ENCODE results near the gene ZNF365.

DNA sequence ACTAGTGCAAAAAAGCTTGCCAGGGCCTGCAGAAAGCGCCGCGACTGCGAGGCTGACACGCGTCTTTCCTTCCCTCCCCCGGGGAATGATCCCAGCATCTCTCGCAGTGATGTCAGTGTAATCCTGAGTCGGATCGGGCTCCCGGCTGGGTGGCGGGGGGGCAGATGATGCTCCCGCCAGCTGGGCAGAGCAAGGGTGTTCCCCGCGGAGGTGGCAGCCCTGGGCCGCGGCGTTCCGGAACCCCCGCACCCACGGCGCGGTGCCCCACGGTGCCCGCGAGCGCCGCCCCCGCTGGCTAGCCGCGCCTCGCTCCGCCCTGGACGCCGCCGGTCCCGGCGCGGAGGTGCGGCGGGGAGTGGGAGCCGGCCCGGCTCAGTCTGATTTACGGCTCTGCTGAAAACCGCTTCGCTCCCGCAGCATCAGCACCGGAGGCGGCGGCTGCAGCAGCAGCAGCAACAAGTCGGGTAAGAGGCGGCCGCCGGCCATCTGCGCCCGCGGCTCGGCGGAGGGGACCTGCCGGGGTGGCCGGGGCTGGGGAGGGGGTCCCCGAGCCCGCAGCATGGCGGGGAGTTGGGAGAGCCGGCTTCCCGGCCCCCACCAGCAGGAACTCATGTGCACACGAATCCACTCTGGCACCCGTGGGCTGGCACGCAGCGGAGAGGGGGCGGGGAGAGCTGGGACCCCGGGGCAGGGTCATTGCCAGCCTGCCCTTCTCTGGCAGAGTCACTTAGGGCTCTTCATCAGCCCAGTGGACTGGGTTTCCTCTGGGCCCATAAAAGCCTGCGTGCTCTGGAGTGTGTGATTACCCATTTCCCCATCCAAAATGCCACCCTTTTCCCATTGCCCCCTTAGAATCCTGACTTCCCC, at the start of gene ZNF365:
- TF ChIP-seq, protein P1, sequence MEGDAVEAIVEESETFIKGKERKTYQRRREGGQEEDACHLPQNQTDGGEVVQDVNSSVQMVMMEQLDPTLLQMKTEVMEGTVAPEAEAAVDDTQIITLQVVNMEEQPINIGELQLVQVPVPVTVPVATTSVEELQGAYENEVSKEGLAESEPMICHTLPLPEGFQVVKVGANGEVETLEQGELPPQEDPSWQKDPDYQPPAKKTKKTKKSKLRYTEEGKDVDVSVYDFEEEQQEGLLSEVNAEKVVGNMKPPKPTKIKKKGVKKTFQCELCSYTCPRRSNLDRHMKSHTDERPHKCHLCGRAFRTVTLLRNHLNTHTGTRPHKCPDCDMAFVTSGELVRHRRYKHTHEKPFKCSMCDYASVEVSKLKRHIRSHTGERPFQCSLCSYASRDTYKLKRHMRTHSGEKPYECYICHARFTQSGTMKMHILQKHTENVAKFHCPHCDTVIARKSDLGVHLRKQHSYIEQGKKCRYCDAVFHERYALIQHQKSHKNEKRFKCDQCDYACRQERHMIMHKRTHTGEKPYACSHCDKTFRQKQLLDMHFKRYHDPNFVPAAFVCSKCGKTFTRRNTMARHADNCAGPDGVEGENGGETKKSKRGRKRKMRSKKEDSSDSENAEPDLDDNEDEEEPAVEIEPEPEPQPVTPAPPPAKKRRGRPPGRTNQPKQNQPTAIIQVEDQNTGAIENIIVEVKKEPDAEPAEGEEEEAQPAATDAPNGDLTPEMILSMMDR (IDR thresholded peaks at IDR 0.05 in 2 of 3, conservative IDR thresholded peaks at IDR 0.05 in 1 of 3; ENCODE audit: borderline replicate concordance in 1 of 3, insufficient read depth in 1 of 3, low read depth in 2 of 3, low read length in 2 of 3), result no peak
- TF ChIP-seq, protein P2, sequence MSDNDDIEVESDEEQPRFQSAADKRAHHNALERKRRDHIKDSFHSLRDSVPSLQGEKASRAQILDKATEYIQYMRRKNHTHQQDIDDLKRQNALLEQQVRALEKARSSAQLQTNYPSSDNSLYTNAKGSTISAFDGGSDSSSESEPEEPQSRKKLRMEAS (IDR thresholded peaks at IDR 0.05), result peak; percentile 22; the same call in 1 of the 2 replicates
- TF ChIP-seq, protein P3, sequence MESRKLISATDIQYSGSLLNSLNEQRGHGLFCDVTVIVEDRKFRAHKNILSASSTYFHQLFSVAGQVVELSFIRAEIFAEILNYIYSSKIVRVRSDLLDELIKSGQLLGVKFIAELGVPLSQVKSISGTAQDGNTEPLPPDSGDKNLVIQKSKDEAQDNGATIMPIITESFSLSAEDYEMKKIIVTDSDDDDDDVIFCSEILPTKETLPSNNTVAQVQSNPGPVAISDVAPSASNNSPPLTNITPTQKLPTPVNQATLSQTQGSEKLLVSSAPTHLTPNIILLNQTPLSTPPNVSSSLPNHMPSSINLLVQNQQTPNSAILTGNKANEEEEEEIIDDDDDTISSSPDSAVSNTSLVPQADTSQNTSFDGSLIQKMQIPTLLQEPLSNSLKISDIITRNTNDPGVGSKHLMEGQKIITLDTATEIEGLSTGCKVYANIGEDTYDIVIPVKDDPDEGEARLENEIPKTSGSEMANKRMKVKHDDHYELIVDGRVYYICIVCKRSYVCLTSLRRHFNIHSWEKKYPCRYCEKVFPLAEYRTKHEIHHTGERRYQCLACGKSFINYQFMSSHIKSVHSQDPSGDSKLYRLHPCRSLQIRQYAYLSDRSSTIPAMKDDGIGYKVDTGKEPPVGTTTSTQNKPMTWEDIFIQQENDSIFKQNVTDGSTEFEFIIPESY (IDR thresholded peaks at IDR 0.05; ENCODE audit: extremely low read depth, insufficient replicate concordance, low read length), result no peak
- TF ChIP-seq ZFX (IDR thresholded peaks at IDR 0.05), result peak; percentile 25; the same call in 1 of the 2 replicates
- no peak for TF ChIP-seq POLR2A (IDR thresholded peaks at IDR 0.05; ENCODE audit: borderline replicate concordance, extremely low read depth, insufficient read depth, insufficient read length)
- no peak for TF ChIP-seq EZH2 (IDR thresholded peaks at IDR 0.05)
- no peak for TF ChIP-seq EZH2phosphoT487 (IDR thresholded peaks at IDR 0.05; ENCODE audit: borderline replicate concordance)
- no peak for TF ChIP-seq YY1 (IDR thresholded peaks at IDR 0.05; ENCODE audit: extremely low read depth, insufficient replicate concordance, low read depth, low read length)

Measured in HCT116 (cell line).